ENCODE measurements around the gene TNNI3K.

Gene TNNI3K

DNA sequence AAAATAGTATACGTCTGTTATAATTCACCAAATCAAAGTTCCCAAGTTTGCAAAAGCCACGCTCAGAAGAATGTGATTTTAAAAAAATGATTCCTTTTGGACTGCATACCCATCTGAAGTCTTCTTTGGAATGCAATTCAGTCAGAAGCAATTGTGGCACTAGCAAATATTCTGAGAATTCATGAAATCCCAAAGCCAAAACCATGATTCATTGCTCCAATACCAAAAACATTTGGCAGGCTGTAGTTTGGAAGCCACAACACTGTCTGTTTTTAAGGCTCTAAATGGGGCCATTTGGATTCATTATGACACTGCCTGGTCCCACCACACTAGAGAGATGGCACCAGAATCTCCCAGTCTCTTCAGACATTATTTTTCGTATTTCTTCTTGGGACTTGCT, 299.1 kb downstream of the TNNI3K start:
- no peak overlapping the region for H3K4me3 ChIP-seq (ENCODE audit: low read length)
- DNase-seq (ENCODE audit: low read depth) = peak; percentile 87
- TF ChIP-seq, protein P1, sequence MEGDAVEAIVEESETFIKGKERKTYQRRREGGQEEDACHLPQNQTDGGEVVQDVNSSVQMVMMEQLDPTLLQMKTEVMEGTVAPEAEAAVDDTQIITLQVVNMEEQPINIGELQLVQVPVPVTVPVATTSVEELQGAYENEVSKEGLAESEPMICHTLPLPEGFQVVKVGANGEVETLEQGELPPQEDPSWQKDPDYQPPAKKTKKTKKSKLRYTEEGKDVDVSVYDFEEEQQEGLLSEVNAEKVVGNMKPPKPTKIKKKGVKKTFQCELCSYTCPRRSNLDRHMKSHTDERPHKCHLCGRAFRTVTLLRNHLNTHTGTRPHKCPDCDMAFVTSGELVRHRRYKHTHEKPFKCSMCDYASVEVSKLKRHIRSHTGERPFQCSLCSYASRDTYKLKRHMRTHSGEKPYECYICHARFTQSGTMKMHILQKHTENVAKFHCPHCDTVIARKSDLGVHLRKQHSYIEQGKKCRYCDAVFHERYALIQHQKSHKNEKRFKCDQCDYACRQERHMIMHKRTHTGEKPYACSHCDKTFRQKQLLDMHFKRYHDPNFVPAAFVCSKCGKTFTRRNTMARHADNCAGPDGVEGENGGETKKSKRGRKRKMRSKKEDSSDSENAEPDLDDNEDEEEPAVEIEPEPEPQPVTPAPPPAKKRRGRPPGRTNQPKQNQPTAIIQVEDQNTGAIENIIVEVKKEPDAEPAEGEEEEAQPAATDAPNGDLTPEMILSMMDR (conservative IDR thresholded peaks at IDR 0.05; ENCODE audit: low read length) = no peak; the same call in 1 of the 2 replicates

DNA sequence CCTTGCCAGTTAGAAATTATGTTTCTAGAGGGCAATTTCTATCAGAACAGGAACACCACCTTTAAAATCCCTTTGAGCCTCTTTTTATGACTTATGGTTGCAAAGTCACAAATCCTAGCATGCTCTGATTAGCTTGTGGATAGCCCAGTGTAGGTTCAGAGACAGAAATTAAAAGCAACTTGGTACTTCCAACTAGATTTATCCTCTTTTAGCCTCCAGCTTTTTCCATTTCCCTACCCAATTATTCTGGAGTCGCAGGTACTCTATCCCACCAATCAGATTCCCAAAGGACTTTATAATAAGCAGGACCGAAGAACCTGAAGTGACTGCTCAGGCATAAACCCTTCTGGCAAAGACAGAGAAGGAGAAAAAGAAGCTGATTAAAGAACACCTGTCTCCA, 310.6 kb downstream of the TNNI3K start:
- TF ChIP-seq, protein P1 (conservative IDR thresholded peaks at IDR 0.05; ENCODE audit: low read length) = no peak
- H3K4me3 ChIP-seq (ENCODE audit: low read length) = no peak overlapping the region
- DNase-seq (ENCODE audit: low read depth) = no peak

DNA sequence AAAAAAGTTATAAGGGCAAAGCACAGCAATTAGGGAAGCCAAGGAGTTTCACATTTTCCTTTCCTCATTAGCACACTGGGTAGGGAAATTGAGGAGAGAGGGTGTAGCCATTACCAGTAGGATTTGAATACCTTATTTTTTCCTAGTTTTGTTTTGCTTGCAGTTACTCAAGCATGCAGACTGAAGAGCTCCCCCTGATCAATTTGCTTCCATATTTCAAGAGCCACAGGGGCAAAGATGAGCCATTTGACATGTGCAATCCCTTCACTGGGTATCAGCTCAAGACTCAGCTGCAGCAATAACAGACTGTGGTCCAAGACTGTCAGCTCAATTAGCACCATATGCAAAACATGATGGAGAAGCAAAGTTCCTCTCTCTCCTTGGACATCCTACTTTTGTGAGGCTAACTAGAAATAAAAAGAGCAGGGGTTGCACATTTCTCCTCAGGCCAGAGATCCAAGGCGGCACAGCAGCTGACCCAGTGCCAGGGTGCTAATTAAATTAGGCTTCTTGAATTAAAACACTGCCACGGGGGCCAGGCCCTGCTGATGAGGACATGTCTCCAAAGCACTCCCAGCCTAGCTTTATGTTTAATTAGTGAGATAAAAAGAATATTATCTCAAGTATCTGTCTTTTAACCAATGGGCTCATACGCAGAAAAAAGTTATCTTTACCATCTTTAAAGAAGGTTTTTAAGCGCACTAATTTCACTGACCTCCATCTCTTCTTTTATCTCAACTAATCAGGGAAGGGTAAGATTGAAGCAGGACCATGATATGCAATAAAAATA, 314.0 kb downstream of the TNNI3K start:
- TF ChIP-seq, protein P1 (conservative IDR thresholded peaks at IDR 0.05; ENCODE audit: low read length) = no peak
- H3K4me3 ChIP-seq (ENCODE audit: low read length) = no peak overlapping the region
- no peak for DNase-seq (ENCODE audit: low read depth)

DNA sequence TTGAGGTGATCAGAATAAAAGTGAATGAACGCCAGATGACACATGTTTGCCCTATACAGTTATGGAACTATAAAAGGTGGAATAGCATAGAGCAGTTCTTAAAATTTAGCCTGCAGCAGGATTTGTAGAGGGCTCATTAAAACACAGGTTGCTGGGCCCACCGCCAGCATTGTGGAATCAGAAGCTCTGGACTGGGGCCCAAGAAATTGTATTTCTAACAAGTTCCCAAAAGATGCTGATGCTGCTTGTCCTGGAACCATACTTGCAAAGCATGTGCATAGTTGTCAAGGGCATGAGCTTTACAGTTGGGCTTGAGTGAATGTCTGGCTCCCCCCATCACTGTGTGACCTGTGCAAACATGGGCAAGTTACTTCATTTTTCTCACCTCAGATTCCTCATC, 314.7 kb downstream of the TNNI3K start:
- TF ChIP-seq, protein P1 (conservative IDR thresholded peaks at IDR 0.05; ENCODE audit: low read length) = no peak
- DNase-seq (ENCODE audit: low read depth) = no peak
- H3K4me3 ChIP-seq (ENCODE audit: low read length) = no peak overlapping the region

DNA sequence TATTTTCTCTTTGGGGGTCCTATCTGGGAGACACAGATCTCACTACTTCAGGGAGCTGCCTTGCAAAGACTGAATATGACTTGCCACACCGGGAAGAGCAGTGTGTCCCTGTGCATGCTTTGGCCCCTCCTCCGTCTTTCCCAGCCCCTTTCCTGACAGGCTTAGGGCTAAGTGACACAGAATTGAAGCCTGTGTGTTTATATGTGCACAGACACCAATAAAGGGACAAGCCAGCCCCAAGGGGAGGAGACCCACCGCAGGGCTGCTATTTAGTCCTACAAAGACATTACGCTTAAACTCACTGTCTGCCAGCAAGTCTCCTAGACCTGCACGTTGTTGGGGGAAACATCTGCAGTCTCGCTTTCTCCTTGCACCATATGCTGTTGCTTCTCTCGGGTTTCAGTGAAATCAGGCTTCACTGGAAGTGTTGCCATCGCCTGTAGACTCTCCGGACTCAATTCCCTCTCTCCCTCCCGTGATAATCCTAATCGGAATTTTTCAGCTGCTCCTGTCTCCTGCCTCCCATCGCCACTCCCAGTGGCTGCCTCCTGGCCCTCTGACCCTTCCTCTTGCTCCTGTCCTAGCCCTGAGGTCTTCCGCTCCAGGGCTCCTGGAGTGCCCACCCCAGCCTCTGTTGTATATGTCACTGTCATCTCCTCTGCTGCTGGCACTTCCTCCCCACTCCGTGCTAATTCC, 335.8 kb downstream of the TNNI3K start:
- no peak overlapping the region for H3K4me3 ChIP-seq (ENCODE audit: low read length)
- no peak for DNase-seq (ENCODE audit: low read depth)
- TF ChIP-seq, protein P1 (conservative IDR thresholded peaks at IDR 0.05; ENCODE audit: low read length) = no peak

DNA sequence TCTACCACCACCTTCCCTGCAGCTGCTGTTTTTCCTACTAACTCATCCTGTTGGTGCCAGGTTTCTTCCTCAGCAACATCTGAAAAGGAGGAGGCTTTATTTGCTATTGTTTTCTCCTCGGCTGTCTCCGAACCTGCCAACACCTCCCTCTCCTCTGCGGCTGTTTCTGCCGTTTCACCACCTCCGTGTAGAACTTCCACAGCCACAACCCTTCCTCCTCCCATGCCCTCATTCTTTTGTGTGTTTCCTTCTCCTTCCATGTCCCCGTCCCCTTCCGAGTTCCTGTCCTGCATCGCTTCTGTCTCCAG, 336.3 kb downstream of the TNNI3K start:
- DNase-seq (ENCODE audit: low read depth) = no peak
- no peak overlapping the region for H3K4me3 ChIP-seq (ENCODE audit: low read length)
- TF ChIP-seq, protein P1 (conservative IDR thresholded peaks at IDR 0.05; ENCODE audit: low read length) = no peak

DNA sequence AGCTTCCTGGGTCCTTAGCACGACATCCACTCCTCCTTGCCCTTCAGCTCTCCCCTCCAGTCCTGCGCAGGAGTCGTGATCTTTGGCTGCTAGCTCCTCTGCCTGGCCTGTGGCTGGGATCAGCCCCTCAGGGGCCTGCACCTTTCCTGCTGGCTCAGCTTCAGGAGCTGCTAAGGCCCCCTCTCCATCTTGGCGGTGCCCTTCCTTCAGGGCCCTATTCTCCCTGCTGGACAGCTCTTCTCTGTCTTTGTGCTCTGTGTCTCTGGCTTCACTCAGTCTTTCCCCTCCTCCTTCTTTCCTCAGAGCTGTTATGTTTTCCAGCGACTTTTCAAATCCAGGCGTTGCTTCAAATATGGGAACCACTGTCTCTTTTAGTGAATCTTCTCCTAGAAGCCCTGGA, 336.7 kb downstream of the TNNI3K start:
- TF ChIP-seq, protein P1 (conservative IDR thresholded peaks at IDR 0.05; ENCODE audit: low read length) = no peak
- DNase-seq (ENCODE audit: low read depth) = no peak
- H3K4me3 ChIP-seq (ENCODE audit: low read length) = no peak overlapping the region

Data from AG10803 (cell line).